Fibroblast of skin of back (primary cell): ENCODE results near the gene SRGAP1.
"Not testable (repeated sequence)": the region's sequence is repeated elsewhere in the genome, so short reads cannot be mapped to it uniquely, and the experiment has no call there.

ENCODE experiments used
- DNase-seq: peaks from one replicate; pipeline ENCODE4 v3.0.0-alpha.2; 2013

SRGAP1 gene

DNA sequence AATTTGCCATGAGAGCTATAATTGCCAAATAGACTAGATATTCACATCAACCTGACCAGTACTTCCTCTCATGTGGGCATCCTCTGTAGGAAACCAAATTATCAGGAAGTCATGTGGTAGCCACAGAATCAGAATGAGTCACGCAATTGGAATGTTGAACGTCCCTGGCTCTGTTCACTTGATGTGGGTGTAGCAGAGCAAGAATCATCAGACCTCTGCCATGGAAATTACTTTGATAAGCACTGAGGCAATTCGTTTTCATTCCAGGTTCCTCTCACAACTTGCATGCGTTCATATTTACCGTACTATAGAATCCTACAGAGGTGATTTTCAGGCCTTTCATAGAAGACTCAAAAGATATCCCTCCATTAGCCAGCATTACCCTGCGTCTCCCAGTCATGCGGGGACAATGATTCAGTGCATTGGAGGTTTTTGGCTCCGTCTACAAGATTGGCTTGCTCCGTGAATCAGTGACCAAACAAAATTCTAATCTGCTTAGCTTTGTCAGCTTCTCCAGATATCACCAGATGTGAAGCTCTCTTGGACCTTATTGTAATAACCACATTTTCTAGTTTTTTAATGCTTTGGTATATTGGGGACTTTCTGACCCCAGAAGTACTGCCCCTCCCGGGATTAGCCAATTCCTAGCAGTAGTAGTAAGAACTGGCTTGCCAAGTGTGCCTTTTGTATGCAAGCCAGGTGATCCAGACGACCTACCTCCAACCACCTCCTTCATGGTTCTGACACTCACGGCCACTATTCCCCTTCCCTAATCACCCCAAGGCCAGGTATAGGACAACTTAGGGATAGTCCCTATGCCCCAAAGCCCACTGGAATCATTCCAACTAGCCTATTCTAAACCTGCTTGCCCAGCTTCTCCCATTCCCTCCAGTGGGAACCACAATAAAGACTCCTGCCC, 244.2 kb downstream of the SRGAP1 start:
- DNase-seq: peak; percentile 95

DNA sequence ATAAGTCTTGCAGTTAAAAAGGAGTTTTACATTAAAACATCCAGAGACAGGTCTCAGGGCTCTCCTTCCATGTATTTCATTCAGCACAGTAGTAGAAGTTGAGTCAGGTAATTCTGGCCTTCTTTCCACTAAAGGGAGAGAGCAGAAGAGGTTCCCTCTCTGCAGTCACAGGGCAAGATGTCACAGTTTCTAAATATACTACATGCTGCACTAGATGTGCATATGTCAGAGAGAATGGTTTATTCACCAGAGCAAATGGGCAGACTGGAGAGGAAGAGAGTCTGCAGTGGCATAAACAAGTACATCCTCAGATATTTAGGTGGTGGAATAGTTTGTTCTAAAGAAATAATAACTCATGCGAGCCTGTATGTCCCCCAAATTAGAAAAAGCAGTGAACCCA, 245.5 kb downstream of the SRGAP1 start:
- no peak for DNase-seq

DNA sequence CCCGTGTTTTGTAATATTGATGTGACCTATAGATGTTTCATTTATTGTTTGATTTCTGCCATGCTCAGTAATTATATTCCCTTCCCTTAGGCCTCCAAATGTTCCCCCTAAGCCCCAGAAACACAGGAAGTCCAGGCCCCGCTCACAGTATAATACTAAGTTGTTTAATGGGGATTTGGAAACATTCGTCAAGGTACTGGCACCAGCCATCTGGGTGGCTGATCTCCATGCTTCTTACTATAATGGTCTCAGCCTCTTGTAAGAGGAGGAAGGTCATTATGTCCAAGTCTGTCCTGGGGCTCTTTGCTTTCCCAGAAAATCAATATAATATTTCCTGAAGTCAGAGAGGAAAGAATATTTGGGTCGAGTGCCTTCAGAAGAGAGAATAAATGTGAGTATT, 246.7 kb downstream of the SRGAP1 start:
- no peak for DNase-seq

DNA sequence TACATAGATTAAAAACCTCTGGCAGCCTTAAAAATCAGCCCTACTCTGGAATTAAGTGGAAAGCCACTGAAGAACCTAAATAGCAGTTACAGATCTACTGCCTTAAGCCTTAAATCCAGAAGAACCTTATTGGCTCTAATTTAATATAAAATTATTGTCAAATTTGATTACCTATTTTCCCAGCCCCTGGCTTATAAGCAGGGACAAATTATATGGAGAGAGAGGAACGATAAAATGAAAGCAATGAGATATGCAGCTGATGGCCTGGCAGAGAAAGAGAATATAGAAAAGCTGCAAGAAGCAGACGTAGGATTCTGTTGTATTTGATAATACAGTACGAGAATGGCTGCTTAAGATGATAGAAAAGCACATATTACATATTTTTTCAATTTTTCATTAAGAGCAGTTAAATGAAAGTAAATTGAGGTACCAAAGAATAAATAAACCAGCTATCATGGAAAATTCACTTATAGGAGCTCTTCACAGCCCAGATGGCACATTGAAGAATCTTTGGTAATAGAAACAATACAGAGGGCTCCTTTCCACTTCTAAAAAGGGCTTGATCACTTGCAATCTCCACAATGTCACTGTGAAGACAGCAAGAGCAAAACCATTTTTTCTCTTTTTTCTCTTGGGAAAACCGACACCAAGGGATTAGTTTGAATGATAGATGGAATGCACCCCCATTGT, 248.2 kb downstream of the SRGAP1 start:
- no peak for DNase-seq

DNA sequence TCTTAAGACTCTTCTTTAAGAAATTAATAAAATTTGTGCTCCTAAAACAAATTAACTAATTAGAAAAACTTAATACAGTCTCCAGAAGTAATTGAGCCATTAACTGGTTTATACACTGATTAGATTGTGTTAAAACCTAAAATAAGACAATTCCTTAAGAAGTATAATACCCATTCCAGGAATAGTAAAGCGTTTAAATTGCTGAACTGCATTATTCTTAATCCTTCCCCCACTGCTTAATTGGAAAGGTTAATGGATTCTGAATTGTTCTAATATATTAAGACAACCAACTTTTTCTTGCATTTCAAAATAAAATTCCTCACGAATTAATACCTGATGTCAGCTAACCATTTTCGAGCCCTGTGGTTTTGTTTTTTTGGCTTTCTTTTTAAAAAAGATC, 249.2 kb downstream of the SRGAP1 start:
- DNase-seq: no peak

DNA sequence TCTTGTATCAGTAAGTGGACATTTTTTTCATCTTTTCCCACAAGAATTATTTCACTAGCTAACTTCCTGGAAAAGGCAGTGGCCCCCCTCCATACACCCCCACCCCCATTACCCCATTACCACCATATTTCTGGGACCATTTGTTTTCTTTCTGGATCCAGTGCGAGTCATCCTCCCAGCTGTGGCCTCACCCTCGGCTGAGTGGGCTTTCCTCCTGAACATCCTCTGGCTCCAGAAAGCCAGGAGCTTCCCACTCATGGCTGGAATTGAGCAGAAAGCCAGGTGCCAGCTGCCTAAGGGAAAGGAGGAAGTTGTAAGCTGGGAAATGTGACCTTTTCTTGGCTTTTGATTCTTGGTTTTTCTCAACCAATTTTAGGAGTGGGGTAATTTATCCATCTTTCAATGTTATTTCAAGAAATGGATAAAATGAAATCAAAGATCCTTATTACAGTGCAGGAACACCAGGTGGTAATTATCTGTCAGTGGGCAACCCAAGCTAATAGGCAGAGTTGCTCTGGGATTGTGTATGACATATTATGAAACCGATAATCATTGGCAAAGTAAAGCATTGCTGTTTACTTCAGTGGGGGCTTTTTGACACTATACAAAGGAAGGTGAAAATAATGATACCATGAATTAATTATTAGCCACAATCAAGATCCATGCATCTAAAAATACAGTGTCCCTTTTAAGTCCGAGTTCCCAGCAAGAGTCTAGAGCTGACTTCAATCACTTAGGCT, 253.0 kb downstream of the SRGAP1 start:
- peak; percentile 37 for DNase-seq

DNA sequence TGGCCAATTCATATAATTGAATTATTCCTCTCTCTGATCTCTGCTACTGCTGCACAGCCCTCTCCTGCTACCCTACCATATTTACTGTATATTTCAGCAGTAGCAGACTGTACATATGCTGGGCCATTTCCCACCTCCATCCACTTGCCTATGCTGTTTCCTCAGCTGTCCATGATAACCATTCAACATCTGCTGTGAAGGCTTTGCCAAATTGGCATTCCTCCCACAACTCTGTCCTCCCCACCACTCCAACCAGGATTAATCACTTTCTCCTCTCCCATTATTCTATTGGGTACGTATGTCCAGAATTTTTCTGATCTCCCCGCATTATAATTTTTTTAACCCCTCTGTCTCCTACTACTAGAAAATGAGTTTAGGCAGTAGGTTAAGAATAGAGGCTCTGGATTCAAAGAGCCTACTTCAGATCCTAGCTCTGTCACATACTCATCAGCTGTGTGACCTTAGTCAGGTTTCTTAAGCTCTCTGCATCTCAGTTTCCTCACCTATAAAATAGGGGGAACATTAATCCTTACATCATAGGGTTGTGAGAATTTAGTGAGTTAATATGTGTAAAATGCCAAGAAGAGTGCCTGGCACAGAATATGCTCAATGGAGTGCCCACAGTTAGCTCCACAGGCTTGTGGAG, 254.3 kb downstream of the SRGAP1 start:
- no peak for DNase-seq

DNA sequence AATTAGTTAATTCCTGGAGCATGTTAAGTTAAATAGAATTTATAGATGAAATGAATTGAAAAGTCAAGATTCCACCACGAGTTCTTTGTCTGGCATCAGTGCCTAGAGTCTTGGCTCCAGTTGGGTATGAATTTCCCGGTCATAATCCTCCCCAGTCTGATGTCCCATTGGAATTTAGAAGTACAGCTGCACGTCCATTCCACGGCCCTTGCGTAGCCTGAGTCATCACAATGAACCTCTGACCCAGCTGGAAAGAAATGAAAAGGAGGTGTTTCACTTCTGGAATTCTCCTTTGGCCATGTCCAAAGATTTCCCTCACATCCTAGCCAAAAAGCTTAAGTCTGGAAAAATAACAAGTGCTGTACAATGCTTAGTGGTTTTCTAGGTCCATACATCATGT, 254.9 kb downstream of the SRGAP1 start:
- DNase-seq: peak; percentile 61

DNA sequence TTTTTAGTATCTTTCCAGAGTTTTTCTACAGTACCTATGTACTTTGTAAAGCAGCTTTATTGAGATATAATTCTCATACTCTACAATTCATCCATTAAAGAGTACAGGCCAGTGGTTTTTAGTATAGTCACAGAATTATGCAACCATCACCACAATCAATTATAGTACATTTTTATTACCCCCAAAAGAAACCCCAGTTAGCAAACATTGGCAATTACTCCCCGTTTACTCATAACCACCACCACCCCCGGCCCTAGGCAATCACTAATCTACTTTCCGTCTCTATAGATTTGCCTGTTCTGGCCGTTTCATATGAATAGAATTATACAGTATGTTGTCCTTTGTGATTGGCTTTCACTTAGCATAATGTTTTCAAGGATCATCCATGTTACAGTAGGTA, 257.8 kb downstream of the SRGAP1 start:
- no peak for DNase-seq

DNA sequence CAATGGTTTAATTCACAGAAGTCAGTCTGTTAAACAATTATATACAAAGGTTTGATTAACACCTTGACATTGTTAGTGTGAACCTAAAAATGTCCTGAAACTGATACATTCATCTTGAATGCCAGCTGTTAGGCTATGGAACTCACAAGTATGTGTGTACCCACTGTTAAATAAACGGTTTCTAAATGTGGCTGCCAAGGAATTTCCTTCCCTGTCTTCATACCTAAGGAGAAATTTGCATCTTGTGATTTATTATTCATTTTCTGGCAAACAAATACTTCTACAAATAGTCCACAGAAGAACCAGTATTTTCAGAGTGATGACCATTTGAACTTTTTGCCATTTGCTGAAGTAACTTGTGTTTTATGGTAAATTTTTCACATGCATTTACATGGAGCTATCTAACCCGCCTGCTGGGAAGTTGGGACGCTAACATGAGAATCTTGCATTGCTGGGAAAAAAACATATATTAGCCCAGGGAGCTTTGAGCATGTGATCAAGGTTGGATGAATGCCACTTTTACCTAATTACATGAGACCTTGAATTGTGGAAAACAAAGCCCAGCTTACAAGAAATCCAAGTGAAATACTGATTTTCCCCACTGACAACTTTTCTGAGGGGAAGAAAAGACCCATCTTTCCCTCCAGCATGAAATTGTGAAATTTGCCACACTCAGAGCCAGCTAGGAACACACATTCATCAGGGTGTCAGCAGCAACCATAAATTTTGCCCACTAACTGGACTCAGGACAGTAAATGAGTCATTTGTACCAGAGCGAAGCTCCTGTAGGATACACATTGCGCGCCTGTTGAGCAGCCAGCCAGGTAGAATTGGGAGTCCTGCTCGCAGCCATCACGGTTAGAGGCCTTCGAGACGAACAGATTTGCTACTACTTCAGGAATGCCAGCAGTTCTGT, 259.6 kb downstream of the SRGAP1 start:
- no peak for DNase-seq

DNA sequence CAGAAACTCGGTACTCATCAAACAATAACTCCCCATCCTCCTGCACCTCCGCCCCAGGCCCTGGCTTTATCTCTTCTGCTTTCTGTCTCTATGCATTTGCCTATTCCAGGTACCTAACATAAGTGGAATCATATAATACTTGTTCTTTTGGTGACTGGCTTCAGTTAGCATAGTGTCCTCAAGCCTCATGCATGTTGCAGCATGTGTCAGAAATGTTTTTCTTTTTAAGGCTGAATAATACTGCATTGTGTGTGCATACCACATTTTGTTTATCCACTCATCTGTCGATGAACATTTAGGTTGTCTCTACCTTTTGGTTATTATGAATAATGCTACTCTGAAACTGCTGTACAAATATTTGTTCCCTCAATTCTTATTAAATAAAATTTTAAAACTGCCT, 260.5 kb downstream of the SRGAP1 start:
- DNase-seq: no peak

DNA sequence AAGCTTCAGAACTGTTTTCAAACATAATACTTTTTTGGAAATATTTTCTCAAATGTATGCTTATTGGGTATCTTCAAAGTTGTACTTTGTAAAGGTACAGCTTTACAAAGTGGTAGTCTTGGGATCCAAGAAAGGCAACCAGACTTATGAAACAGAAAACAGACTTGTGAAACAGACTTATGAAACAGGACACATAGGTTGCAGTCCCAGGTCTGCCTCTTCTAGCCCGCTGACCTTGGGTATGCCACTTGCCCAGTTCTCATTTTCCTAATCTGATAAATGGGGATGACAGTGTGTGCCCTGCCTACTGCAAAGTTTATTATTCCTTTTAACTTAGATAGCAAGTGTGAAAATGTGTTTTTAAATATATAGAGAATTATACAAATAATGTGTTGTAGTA, 263.3 kb downstream of the SRGAP1 start:
- no peak for DNase-seq

DNA sequence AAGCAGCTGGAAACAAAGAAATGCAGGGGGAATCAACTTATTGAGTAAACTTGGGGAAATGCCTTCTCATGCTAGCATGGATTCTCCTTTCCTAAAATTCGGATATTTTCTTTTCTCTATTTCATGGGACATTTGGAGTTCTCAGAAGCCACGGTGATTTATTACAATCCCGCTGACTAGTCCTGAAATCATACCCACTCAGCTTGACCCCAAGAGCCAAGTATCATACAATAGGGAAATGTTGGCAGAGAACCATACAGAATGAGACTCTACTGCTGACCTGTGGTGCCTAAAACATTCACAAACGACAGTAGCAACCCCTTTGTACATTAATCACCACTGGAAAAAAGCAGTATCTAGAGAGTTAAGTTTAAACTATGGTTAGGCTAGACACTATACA, 265.2 kb downstream of the SRGAP1 start:
- DNase-seq: no peak

DNA sequence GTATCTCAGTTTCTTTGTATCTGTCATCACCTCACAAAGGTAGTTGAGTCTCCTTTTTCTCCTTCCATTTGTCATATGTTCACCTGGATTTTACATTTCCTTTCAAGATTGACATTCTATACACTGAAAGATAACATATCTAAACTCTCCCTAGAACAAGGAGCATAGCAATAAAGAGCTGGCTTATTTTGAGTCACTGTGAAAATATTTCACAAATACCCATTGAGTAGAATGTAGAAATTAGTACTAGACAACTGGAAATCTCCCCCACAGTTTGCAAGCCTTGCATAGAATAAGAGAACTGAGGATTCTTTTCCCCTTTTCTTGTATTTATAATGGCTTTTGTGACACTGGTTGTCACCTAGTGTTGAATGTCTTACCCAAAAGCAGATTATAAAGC, 266.4 kb downstream of the SRGAP1 start:
- peak; percentile 27 for DNase-seq

DNA sequence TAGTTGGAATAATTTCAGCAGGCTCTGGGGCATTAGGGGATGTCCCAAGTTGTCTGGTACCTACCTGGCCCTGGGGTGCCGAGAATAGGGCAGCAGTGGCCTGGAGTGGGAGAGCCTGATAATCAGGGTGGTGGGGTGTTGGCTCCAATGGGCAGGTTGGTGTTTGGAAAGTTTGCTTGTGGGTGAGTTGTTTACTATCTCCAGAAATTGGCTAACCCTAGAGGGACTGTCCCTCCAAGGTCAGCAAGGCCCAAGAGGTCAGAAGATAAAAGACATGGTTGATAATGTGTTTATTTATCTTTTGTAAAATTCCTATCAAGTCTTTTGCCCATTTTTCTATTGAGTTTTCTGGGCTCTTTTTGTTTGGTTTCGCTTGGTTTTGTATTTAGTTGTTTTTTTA, 272.5 kb downstream of the SRGAP1 start:
- no peak for DNase-seq

DNA sequence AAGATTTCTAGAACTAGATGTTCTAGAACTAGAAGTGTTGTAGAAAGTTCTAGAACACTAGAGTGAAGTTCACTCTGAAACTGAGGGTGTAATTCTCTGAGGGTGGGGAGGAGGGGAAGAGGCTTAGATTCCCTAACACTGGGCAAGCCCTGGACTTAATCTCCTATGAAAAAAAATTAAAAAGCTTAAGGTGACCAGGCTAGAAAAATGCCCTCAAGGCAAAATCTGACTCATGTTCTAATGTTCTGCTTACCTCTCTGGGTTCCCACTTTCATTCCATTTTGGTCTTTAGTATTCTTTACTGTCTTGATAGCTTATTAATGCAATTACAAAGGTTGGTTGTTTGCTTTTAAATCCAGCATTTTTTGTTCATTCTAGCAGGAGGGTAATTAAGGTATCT, 276.1 kb downstream of the SRGAP1 start:
- no peak for DNase-seq

DNA sequence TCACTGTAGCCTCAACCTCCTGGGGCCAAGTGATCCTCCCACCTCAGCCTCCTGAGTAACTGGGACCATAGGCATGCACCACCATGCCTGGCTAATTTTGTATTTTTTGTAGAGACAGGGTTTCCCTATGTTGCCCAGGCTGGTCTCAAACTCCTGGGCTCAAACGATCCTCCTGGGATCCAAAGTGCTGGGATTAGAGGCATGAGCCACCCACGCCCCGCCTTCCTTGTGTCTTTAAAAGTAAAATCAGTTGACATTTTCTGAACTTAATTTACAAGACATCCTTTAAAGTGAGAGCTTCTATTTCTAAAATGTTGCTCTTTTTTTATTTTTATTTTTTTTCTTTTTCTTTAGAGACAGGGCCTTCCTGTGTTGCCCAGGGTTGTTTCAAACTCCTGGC, 276.6 kb downstream of the SRGAP1 start:
- DNase-seq: not testable (repeated sequence)

DNA sequence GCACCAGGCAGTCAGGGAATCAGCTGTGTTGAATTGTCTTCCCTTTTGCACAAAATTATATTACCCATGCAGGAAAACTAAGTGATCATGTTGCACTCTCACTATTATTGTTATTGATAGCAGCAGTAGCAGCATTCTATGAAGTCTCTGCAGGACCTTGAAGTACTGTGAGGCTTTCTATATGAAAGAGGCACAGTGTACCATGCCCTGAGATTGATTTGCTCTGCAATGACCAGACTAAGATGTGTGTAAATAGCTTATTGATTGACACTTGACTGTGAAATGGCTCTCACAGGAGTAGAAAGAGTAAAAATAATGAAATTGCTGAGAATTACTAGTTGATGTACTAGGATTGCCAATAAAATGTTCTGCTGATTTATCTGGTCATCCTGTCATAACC, 277.7 kb downstream of the SRGAP1 start:
- no peak for DNase-seq

DNA sequence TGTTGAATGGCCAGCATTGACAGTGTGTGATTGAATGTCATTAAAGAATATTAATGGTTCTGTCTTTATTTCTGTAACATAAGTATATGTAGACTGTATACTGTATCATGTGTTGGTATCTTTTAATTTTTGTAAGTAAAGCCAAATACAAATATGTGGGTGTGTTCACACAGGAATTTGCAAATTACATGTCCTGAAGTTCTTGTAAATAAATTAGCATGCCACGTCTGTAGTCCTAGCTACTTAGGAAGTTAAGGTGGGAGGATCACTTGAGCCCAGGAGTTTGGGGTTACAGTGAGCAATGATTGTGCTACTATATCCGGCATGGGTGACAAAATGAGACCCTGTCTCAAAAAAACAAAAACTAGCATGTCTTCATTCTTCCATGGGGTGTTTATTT, 278.5 kb downstream of the SRGAP1 start:
- DNase-seq: no peak

DNA sequence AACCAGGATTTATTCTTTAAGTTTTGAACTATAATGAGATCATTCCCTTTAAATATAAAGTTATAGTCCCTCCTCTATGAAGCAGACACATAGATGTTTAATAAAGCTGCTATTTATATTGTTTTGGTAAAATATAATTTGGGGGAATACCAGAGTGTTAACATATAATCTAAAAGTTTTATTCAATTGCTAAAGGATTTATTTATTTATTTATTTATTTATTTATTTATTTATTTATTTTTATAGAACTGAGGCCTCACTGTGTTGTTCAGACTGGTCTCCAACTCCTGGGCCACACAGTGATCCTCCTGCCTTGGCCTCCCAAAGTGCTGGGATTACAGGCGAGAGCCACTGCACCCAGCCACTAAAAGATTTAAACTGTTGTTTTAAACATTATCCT, 278.9 kb downstream of the SRGAP1 start:
- no peak for DNase-seq

DNA sequence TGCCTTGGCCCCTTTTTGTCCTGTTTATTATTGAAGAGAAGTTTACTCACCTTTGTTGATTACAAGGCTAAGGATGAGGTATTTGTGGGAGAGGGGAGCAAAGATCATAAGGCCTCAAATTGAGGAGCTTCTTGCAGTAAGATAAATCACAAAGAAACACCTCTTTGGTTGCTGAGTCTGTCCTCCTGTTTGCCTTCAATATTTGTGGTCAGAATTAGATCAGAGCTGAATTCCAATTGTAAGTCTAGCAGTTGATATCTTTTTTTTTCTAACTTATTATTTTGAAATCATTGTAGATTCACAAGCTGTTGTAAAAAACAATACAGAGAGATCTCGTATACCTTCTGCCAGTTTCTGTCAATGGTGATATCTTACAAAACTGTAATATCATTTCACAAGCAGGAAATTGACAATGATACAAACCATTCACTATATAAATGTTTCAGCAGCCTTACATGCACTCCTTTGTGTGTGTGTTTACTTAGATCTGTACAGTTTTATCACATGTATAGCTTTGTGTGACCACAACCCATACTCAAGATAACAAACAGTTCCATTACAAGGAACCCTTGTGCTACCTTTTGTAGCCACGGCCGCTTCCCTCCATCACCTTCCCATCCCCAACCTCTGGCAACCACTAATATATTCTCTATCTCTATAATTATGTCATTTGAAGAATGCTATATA, 280.2 kb downstream of the SRGAP1 start:
- DNase-seq: peak; percentile 19
